ENCODE measurements around the gene SERTM2.

GRCh38 chrX:111481896-111482295 lies 29.5 kb upstream of the SERTM2 start:
- no peak for TF ChIP-seq ZNF121 (tag by site-specific recombination; IDR thresholded peaks at IDR 0.05)
- TF ChIP-seq, protein P1, sequence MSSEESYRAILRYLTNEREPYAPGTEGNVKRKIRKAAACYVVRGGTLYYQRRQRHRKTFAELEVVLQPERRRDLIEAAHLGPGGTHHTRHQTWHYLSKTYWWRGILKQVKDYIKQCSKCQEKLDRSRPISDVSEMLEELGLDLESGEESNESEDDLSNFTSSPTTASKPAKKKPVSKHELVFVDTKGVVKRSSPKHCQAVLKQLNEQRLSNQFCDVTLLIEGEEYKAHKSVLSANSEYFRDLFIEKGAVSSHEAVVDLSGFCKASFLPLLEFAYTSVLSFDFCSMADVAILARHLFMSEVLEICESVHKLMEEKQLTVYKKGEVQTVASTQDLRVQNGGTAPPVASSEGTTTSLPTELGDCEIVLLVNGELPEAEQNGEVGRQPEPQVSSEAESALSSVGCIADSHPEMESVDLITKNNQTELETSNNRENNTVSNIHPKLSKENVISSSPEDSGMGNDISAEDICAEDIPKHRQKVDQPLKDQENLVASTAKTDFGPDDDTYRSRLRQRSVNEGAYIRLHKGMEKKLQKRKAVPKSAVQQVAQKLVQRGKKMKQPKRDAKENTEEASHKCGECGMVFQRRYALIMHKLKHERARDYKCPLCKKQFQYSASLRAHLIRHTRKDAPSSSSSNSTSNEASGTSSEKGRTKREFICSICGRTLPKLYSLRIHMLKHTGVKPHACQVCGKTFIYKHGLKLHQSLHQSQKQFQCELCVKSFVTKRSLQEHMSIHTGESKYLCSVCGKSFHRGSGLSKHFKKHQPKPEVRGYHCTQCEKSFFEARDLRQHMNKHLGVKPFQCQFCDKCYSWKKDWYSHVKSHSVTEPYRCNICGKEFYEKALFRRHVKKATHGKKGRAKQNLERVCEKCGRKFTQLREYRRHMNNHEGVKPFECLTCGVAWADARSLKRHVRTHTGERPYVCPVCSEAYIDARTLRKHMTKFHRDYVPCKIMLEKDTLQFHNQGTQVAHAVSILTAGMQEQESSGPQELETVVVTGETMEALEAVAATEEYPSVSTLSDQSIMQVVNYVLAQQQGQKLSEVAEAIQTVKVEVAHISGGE (tag by site-specific recombination; conservative IDR thresholded peaks at IDR 0.05; ENCODE audit: low read depth) = no peak
- no peak for TF ChIP-seq CTCF (tag by site-specific recombination; IDR thresholded peaks at IDR 0.05)
- no peak for TF ChIP-seq ZNF302 (tag by site-specific recombination; IDR thresholded peaks at IDR 0.05; ENCODE audit: low read depth)

Measured in HEK293 (cell line).